Natural killer cell treated with Interleukin-12 subunit alpha and Interleukin-12 subunit beta and Interleukin-15 and Interleukin-18, amount 100 ng/mL, for 72 hours (primary cell): ENCODE results near the gene RPS6KB2. TPM values are rescaled to one million over a fixed set of nuclear protein-coding genes. Genes with fewer than 3 reads are reported as not detected.
"Not testable (repeated sequence)": the region's sequence is repeated elsewhere in the genome, so short reads cannot be mapped to it uniquely, and the experiment has no call there.

Source experiments
- ATAC-seq, 2 donors: fragments of 150-1000 bp; cut with Tn5 transposase in 1 of 2; sonication (Bioruptor Pico), chemical (Tn5 transposase) in 1 of 2; 2 replicates each; pipeline ENCODE4 v1.10.0; 2021
- DNase-seq: peaks from one replicate; pipeline ENCODE4 v3.0.0; 2022; ENCODE audit warnings: low spot score
- H3K27ac Mint-ChIP-seq, 2 donors: 1 replicate in 1 of 2; 2 replicates in 1 of 2; pipeline ENCODE4 v1.8.0; 2022; ENCODE audit warnings: mixed read lengths in 2 of 2, mild to moderate bottlenecking in 1 of 2, moderate library complexity in 1 of 2
- H3K27me3 Mint-ChIP-seq, 2 donors: 1 replicate in 1 of 2; 2 replicates in 1 of 2; pipeline ENCODE4 v1.8.0; 2022; ENCODE audit warnings: mixed read lengths in 2 of 2
- H3K36me3 Mint-ChIP-seq: one replicate; pipeline ENCODE4 v1.8.0; 2022; ENCODE audit warnings: mixed read lengths
- H3K4me1 Mint-ChIP-seq, 2 donors: 1 replicate in 1 of 2; 2 replicates in 1 of 2; pipeline ENCODE4 v1.8.0; 2022; ENCODE audit warnings: low read depth in 2 of 2, mixed read lengths in 2 of 2, mild to moderate bottlenecking in 1 of 2
- H3K4me3 Mint-ChIP-seq: one replicate; pipeline ENCODE4 v1.8.0; 2022; ENCODE audit warnings: mixed read lengths
- H3K9me3 Mint-ChIP-seq: 2 replicates; pipeline ENCODE4 v1.8.0; 2022; ENCODE audit warnings: mixed read lengths
- total RNA-seq, 2 donors: library from RNA; stranded (reverse); gene quantifications; one replicate each; pipeline ENCODE4 v1.2.3, GENCODE V29; 2022

RPS6KB2 gene
- total RNA-seq, 2 donors from 2014 or later, result 95.8 to 112 TPM

- Mint-ChIP-seq H3K9me3 (no peaks in the 10 kb centered on the region), H3K27ac (no peak overlapping the region), H3K4me1 (peaks cover 4 to 6% of the 10 kb centered on the region in 2 donors), H3K4me3 (no peak overlapping the region), H3K27me3 (no peaks in the 10 kb centered on the region), H3K36me3 (no peaks in the 10 kb centered on the region)
- DNase-seq (no peak), ATAC-seq (no peak)
Observed at GRCh38 chr11:67472882-67473281, 44.6 kb downstream of the RPS6KB2 start.

GRCh38 chr11:67476692-67477091, 48.4 kb downstream of the RPS6KB2 start:
- not testable (repeated sequence) for H3K27ac Mint-ChIP-seq, H3K4me1 Mint-ChIP-seq, DNase-seq, H3K27me3 Mint-ChIP-seq, H3K4me3 Mint-ChIP-seq, H3K36me3 Mint-ChIP-seq, H3K9me3 Mint-ChIP-seq, ATAC-seq

- not testable (repeated sequence) for H3K36me3 Mint-ChIP-seq, H3K27me3 Mint-ChIP-seq, H3K4me3 Mint-ChIP-seq, DNase-seq, H3K27ac Mint-ChIP-seq, H3K9me3 Mint-ChIP-seq, ATAC-seq, H3K4me1 Mint-ChIP-seq
Observed at GRCh38 chr11:67477344-67478050, 49.2 kb downstream of the RPS6KB2 start.

GRCh38 chr11:67482275-67482826, 54.1 kb downstream of the RPS6KB2 start:
- H3K4me1 Mint-ChIP-seq, result peaks cover 42 to 45% of the 10 kb centered on the region in 2 donors
- no peaks in the 10 kb centered on the region for H3K9me3 Mint-ChIP-seq
- ATAC-seq (no peak), DNase-seq (peak; percentile 28)
- peaks cover 1% of the 10 kb centered on the region for H3K36me3 Mint-ChIP-seq
- peak overlapping the region; percentile 94 to 96 for H3K27ac Mint-ChIP-seq
- peak overlapping the region; percentile 96 for H3K4me3 Mint-ChIP-seq
- no peaks in the 10 kb centered on the region for H3K27me3 Mint-ChIP-seq

GRCh38 chr11:67482827-67483798, 54.8 kb downstream of the RPS6KB2 start, which contains the start of gene AIP:
Gene AIP (plus strand): TSS chr11:67483026. CDS start chr11:67483159, 133 bp downstream.
- peaks cover 7% of the 10 kb centered on the region for H3K36me3 Mint-ChIP-seq
- H3K4me3 Mint-ChIP-seq, result peak within 1 kb of the TSS; percentile 96
- H3K27me3 Mint-ChIP-seq, result no peaks in the 10 kb centered on the region
- peak; percentile 97 for DNase-seq
- no peaks in the 10 kb centered on the region for H3K9me3 Mint-ChIP-seq
- peaks cover 50 to 53% of the 10 kb centered on the region in 2 donors for H3K4me1 Mint-ChIP-seq
- peak; percentile 86 to 97 for ATAC-seq
- H3K27ac Mint-ChIP-seq, result peak within 1 kb of the TSS; percentile 94 to 96

- H3K4me3 Mint-ChIP-seq, result peak overlapping the region; percentile 96
- DNase-seq (peak; percentile 58), ATAC-seq (peak in 1 of 2 donors; percentile 18)
- H3K36me3 Mint-ChIP-seq, result peaks cover 7% of the 10 kb centered on the region
- H3K9me3 Mint-ChIP-seq, result no peaks in the 10 kb centered on the region
- H3K4me1 Mint-ChIP-seq, result peaks cover 57 to 58% of the 10 kb centered on the region in 2 donors
- peak overlapping the region; percentile 94 to 96 for H3K27ac Mint-ChIP-seq
- no peaks in the 10 kb centered on the region for H3K27me3 Mint-ChIP-seq
Observed at GRCh38 chr11:67483831-67484665, 55.8 kb downstream of the RPS6KB2 start.

- ATAC-seq (peak in 1 of 2 donors; percentile 28), DNase-seq (peak; percentile 65)
- peaks cover 61 to 62% of the 10 kb centered on the region in 2 donors for H3K4me1 Mint-ChIP-seq
- H3K4me3 Mint-ChIP-seq, result peak overlapping the region; percentile 96
- no peaks in the 10 kb centered on the region for H3K27me3 Mint-ChIP-seq
- H3K9me3 Mint-ChIP-seq, result no peaks in the 10 kb centered on the region
- H3K27ac Mint-ChIP-seq, result peak overlapping the region; percentile 94 to 96
- peaks cover 7% of the 10 kb centered on the region for H3K36me3 Mint-ChIP-seq
Observed at GRCh38 chr11:67484847-67485311, 56.6 kb downstream of the RPS6KB2 start.

Other genes with a start within 250 kb of the RPS6KB2 start
- 100 to 1,000 TPM; 394 to 432 TPM for gene GRK2, start 162.0 kb upstream of the RPS6KB2 start, total RNA-seq
- 100 to 1,000 TPM; 182 to 231 TPM for gene ANKRD13D, start 139.2 kb upstream of the RPS6KB2 start, total RNA-seq
- gene SSH3, start 125.0 kb upstream of the RPS6KB2 start, total RNA-seq, result 10 to 100 TPM; 19.2 to 32.3 TPM
- 10 to 100 TPM; 25.7 to 46.4 TPM for gene POLD4, start 74.9 kb upstream of the RPS6KB2 start, total RNA-seq
- 1 to 10 TPM; 1.4 to 3.3 TPM for gene CLCF1, start 54.9 kb upstream of the RPS6KB2 start, total RNA-seq
- 10 to 100 TPM; 25.9 to 47.8 TPM for gene RAD9A, start 36.5 kb upstream of the RPS6KB2 start, total RNA-seq
- gene PPP1CA, start 26.6 kb upstream of the RPS6KB2 start, total RNA-seq, result 100 to 1,000 TPM; 317 to 378 TPM
- 10 to 100 TPM; 79.5 to 88.8 TPM for gene TBC1D10C, start 24.4 kb upstream of the RPS6KB2 start, total RNA-seq
- 1 to 10 TPM; 2.3 to 4.9 TPM for gene CARNS1, start 12.8 kb upstream of the RPS6KB2 start, total RNA-seq
- 100 to 1,000 TPM; 198 to 266 TPM for gene PTPRCAP, start 9.2 kb downstream of the RPS6KB2 start, total RNA-seq
- gene CORO1B, start 15.0 kb downstream of the RPS6KB2 start, total RNA-seq, result 10 to 100 TPM; 24.1 to 29.0 TPM
- gene GPR152, start 24.2 kb downstream of the RPS6KB2 start, total RNA-seq, result not detected
- gene CABP4, start 26.9 kb downstream of the RPS6KB2 start, total RNA-seq, result 1 to 10 TPM; 1.4 to 2.2 TPM
- 10 to 100 TPM; 30.7 to 39.1 TPM for gene TMEM134, start 40.8 kb downstream of the RPS6KB2 start, total RNA-seq
- 100 to 1,000 TPM; 120 to 140 TPM for gene AIP, start 54.5 kb downstream of the RPS6KB2 start, total RNA-seq
- gene PITPNM1, start 76.9 kb downstream of the RPS6KB2 start, total RNA-seq, result 100 to 1,000 TPM in 1 of 2 donors, 10 to 100 TPM in 1; 66.0 to 174 TPM
- 100 to 1,000 TPM in 1 of 2 donors, 10 to 100 TPM in 1; 92.6 to 103 TPM for gene CDK2AP2, start 79.7 kb downstream of the RPS6KB2 start, total RNA-seq
- not detected for gene CABP2, start 95.0 kb downstream of the RPS6KB2 start, total RNA-seq
- 100 to 1,000 TPM; 539 to 557 TPM for gene GSTP1, start 155.3 kb downstream of the RPS6KB2 start, total RNA-seq
- gene NDUFV1, start 178.4 kb downstream of the RPS6KB2 start, total RNA-seq, result 100 to 1,000 TPM; 246 to 381 TPM
- 10 to 100 TPM in 1 of 2 donors, 1 to 10 TPM in 1; 9.9 to 11.5 TPM for gene NUDT8, start 201.4 kb downstream of the RPS6KB2 start, total RNA-seq
- not detected for gene TBX10, start 211.3 kb downstream of the RPS6KB2 start, total RNA-seq
- gene ACY3, start 222.2 kb downstream of the RPS6KB2 start, total RNA-seq, result not detected
- not detected for gene ALDH3B2, start 246.1 kb downstream of the RPS6KB2 start, total RNA-seq